ENCODE data around the gene PJA2. TPM values are rescaled to one million over a fixed set of nuclear protein-coding genes. Genes with fewer than 3 reads are reported as not detected.

Gene PJA2
- total and polyA plus RNA-seq, 2 of the 8 experiments (the other 6 are each of a cell fraction or from before 2014, with no cell fraction given), result 15.3 to 47.7 TPM

DNA sequence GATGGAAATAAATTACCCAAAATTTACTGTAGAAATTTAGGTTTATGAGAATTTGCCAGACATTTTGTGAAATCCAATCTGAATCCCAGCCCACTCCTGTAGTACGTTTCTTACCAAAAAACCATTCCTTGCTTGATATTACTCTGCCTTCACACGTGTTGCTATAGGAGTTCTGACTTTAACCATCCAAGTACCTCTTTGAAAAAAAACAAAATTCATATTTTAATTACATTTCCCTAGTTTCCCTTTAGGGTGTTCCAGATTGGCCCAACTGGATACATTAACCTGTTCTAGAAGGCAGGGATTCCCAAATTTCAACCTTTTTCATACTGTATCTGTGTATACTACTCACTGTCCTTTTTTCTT is 1.4 kb upstream of the PJA2 start:
- Histone ChIP-seq H3K18ac (ENCODE audit: extremely low read depth, low read length) (no peak overlapping the region), H3K9me3 (ENCODE audit: insufficient read depth in 2 of 2, low read depth in 1 of 2, low read length in 1 of 2) (peaks cover 2 to 4% of the 10 kb centered on the region in 2 experiments; a peak in 1 of 4 replicates), H3K9ac (replicated peaks in 1 of 4; ENCODE audit: extremely low read depth in 1 of 4, low read depth in 3 of 4, low read length in 3 of 4) (peak overlapping the region; percentile 57 to 91 (median 86); a peak in 6 of 7 replicates), H2AK5ac (ENCODE audit: low read depth, low read length) (no peak overlapping the region), H2BK20ac (ENCODE audit: low read length) (no peak overlapping the region), H2BK120ac (replicated peaks; ENCODE audit: low read depth, low read length) (no peak overlapping the region), H3K27ac (ENCODE audit: low read depth, low read length) (peak overlapping the region; percentile 88), H3K36me3 (ENCODE audit: control insufficient read depth in 2 of 4, insufficient read depth in 4 of 4, low read length in 3 of 4) (no peaks in the 10 kb centered on the region), H2BK15ac (ENCODE audit: low read length) (no peak overlapping the region), H3K14ac (ENCODE audit: insufficient read length) (no peak overlapping the region), H3K23me2 (ENCODE audit: low read depth, low read length) (peaks cover 4% of the 10 kb centered on the region; the same call in 1 of the 2 replicates), H3K27me3 (replicated peaks in 1 of 4; ENCODE audit: control insufficient read depth in 3 of 4, extremely low read depth in 1 of 4, insufficient read depth in 3 of 4, low read length in 3 of 4) (no peaks in the 10 kb centered on the region), H3K79me1 (ENCODE audit: low read depth, low read length) (no peaks in the 10 kb centered on the region), H4K91ac (replicated peaks; ENCODE audit: insufficient read length, low read length) (no peak overlapping the region), H3K4me3 (ENCODE audit: extremely low read depth in 1 of 4, insufficient read depth in 2 of 4, low read depth in 3 of 4, low read length in 4 of 4) (peak overlapping the region; percentile 50 to 76 (median 71); a peak in 7 of 8 replicates), H3K23ac (ENCODE audit: insufficient read length) (no peak overlapping the region), H2AFZ (ENCODE audit: low read length) (peak overlapping the region; percentile 68), H2BK5ac (ENCODE audit: low read depth, low read length) (no peak overlapping the region), H4K20me1 (replicated peaks in 1 of 2; ENCODE audit: control insufficient read depth in 1 of 2, insufficient read depth in 2 of 2, low read length in 2 of 2) (peaks cover 0 to 2% of the 10 kb centered on the region in 2 experiments), H2BK12ac (ENCODE audit: low read depth, low read length) (peak overlapping the region; percentile 32; the same call in 1 of the 2 replicates), H4K5ac (ENCODE audit: insufficient read length, low read depth, low read length) (peak overlapping the region; percentile 91), H4K8ac (ENCODE audit: extremely low read depth, insufficient read depth, low read length) (no peak overlapping the region), H3K4me2 (ENCODE audit: insufficient read depth in 1 of 2, low read depth in 2 of 2, low read length in 2 of 2) (peak overlapping the region; percentile 69 to 77), H3K4ac (replicated peaks; ENCODE audit: insufficient read length, low read depth, low read length) (no peak overlapping the region), H3K79me2 (ENCODE audit: control insufficient read depth in 1 of 2, insufficient read depth in 2 of 2, low read length in 2 of 2) (peaks cover 0 to 29% of the 10 kb centered on the region in 2 experiments; a peak in 3 of 4 replicates), H3K56ac (replicated peaks; ENCODE audit: insufficient read length, low read depth, low read length) (peak overlapping the region; percentile 3), H3K4me1 (replicated peaks in 1 of 4; ENCODE audit: control insufficient read depth in 3 of 4, insufficient read depth in 4 of 4, low read length in 3 of 4) (peaks cover 3 to 9% (median 6%) of the 10 kb centered on the region in 4 experiments)
- FAIRE-seq, result no peak
- no peak for DNase-seq (ENCODE audit: low read depth in 1 of 2, low spot score in 2 of 2)
- ChIA-PET POLR2A (ENCODE audit: partially characterized antibody) (interaction anchor here (0.8 to 1.7 kb wide), 5 partner anchors 8 to 683 kb away, joined by 3 to 8 read pairs (median 4); no protein-coding TSS in a partner anchor), CTCF (ENCODE audit: partially characterized antibody) (no interaction called here)
- 8% methylated on average over 2 of the region's 2 CpGs; no CpG with 5 or more reads in 1 of the 2 experiments for WGBS, 2 experiments (ENCODE audit: extremely low coverage in 1 of 2, insufficient coverage in 1 of 2, insufficient read length in 1 of 2, insufficient replicate concordance in 2 of 2, low coverage in 1 of 2, low lambda C conversion rate in 2 of 2, missing lambda C conversion rate in 1 of 2)
- TF ChIP-seq CBX8 (IDR thresholded peaks at IDR 0.05; ENCODE audit: borderline replicate concordance, low read depth, low read length), result no peak
- TF ChIP-seq BRCA1 (IDR thresholded peaks at IDR 0.05; ENCODE audit: low read depth, low read length), result no peak
- TF ChIP-seq SP2 (IDR thresholded peaks at IDR 0.05; ENCODE audit: low read length), result no peak
- TF ChIP-seq NANOG (IDR thresholded peaks at IDR 0.05; ENCODE audit: insufficient read depth, low read depth, low read length, poor library complexity, severe bottlenecking), result no peak
- no peak for TF ChIP-seq ZNF274 (IDR thresholded peaks at IDR 0.05; ENCODE audit: borderline replicate concordance, extremely low read depth, low read length)
- no peak for TF ChIP-seq RBBP5 (IDR thresholded peaks at IDR 0.05; ENCODE audit: borderline replicate concordance, low read depth, low read length)
- no peak for TF ChIP-seq POLR2AphosphoS5 (IDR thresholded peaks at IDR 0.05; ENCODE audit: low read depth, low read length)
- TF ChIP-seq MAFK (IDR thresholded peaks at IDR 0.05; ENCODE audit: low read depth, low read length), result no peak
- no peak for TF ChIP-seq BCL11A (IDR thresholded peaks at IDR 0.05; ENCODE audit: low read depth in 2 of 2, low read length in 2 of 2)
- no peak for TF ChIP-seq KDM1A (IDR thresholded peaks at IDR 0.05; ENCODE audit: borderline replicate concordance, low read length)
- TF ChIP-seq CEBPB (IDR thresholded peaks at IDR 0.05; ENCODE audit: low read depth, low read length), result no peak
- TF ChIP-seq ASH2L (IDR thresholded peaks at IDR 0.05; ENCODE audit: low read length), result no peak

All from H1 (cell line).